ENCODE results near the gene RNF19B. TPM values are rescaled to one million over a fixed set of nuclear protein-coding genes. Genes with fewer than 3 reads are reported as not detected.

The RNF19B gene
- total and polyA plus RNA-seq, 2 of the 13 experiments (the other 11 are each of a cell fraction or from before 2014, with no cell fraction given): 15.3 to 22.5 TPM

- TF ChIP-seq PRDM10 (CRISPR knock-in tag; IDR thresholded peaks at IDR 0.05; ENCODE audit: low read depth) (no peak), MYNN (CRISPR knock-in tag; IDR thresholded peaks at IDR 0.05; ENCODE audit: low read depth) (no peak), ZNF451 (CRISPR knock-in tag; IDR thresholded peaks at IDR 0.05) (no peak), ZNF281 (CRISPR knock-in tag; IDR thresholded peaks at IDR 0.05; ENCODE audit: borderline replicate concordance) (peak; percentile 35; the same call in 1 of the 2 replicates), TCF7L2 (IDR thresholded peaks at IDR 0.05; ENCODE audit: low read depth, low read length) (no peak), ZNF354B (CRISPR knock-in tag; IDR thresholded peaks at IDR 0.05) (0 out of 2 replicates have a peak, but pooled peaks have one; percentile 32), SMAD9 (CRISPR knock-in tag; IDR thresholded peaks at IDR 0.05) (no peak), ARNTL (CRISPR knock-in tag; IDR thresholded peaks at IDR 0.05) (0 out of 2 replicates have a peak, but pooled peaks have one; percentile 28), TRIM24 (CRISPR knock-in tag; IDR thresholded peaks at IDR 0.05) (no peak), HDAC1 (CRISPR knock-in tag; IDR thresholded peaks at IDR 0.05) (peak; percentile 73), ZNF691 (CRISPR knock-in tag; IDR thresholded peaks at IDR 0.05; ENCODE audit: borderline replicate concordance, low read depth) (no peak; the same call in 1 of the 2 replicates), MEF2D (CRISPR knock-in tag; IDR thresholded peaks at IDR 0.05) (peak; percentile 77), HNF1B (CRISPR knock-in tag; IDR thresholded peaks at IDR 0.05) (peak; percentile 93), MAFF (IDR thresholded peaks at IDR 0.05; ENCODE audit: low read depth, low read length) (no peak), HOXA9 (CRISPR knock-in tag; IDR thresholded peaks at IDR 0.05; ENCODE audit: borderline replicate concordance) (no peak), CENPT (CRISPR knock-in tag; IDR thresholded peaks at IDR 0.05; ENCODE audit: low read depth) (no peak), MTERF4 (CRISPR knock-in tag; IDR thresholded peaks at IDR 0.05) (no peak), ESRRA (CRISPR knock-in tag; IDR thresholded peaks at IDR 0.05; ENCODE audit: low read depth) (0 out of 2 replicates have a peak, but pooled peaks have one; percentile 3), JDP2 (CRISPR knock-in tag; IDR thresholded peaks at IDR 0.05; ENCODE audit: borderline replicate concordance) (no peak)
Observed at GRCh38 chr1:32933742-32934322, 30.8 kb downstream of the RNF19B start (continued).
